Measurements from ENCODE around the gene MUC4.

DNA sequence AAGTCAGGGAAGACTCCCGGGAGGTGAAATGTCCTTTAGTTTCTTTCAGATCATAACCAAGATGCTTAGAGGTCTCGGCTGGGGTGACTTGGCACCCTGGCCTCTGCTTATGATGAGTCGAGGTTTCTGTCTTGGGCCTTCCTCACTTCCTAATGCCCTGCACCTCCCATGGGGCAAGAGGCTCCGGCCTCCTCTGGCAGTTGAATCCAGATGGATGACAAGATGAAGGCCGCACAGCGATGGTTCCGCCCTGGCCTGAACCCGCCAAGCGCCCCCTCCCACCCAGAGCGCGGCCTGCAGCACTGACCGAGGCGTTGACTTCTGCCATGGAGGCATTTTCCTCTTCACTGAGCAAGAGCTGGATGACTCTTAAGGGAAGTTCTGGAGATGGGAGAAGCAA is 59.7 kb downstream of the MUC4 start:
- TF ChIP-seq EP300 (IDR thresholded peaks at IDR 0.05): no peak
- TF ChIP-seq, protein P1, sequence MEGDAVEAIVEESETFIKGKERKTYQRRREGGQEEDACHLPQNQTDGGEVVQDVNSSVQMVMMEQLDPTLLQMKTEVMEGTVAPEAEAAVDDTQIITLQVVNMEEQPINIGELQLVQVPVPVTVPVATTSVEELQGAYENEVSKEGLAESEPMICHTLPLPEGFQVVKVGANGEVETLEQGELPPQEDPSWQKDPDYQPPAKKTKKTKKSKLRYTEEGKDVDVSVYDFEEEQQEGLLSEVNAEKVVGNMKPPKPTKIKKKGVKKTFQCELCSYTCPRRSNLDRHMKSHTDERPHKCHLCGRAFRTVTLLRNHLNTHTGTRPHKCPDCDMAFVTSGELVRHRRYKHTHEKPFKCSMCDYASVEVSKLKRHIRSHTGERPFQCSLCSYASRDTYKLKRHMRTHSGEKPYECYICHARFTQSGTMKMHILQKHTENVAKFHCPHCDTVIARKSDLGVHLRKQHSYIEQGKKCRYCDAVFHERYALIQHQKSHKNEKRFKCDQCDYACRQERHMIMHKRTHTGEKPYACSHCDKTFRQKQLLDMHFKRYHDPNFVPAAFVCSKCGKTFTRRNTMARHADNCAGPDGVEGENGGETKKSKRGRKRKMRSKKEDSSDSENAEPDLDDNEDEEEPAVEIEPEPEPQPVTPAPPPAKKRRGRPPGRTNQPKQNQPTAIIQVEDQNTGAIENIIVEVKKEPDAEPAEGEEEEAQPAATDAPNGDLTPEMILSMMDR (IDR thresholded peaks at IDR 0.05): no peak

Data from stomach (tissue), 4 donors.